Endometrial microvascular endothelial cells (primary cell): Measurements from ENCODE around the gene KRTAP10-12. TPM values are rescaled to one million over a fixed set of nuclear protein-coding genes. Genes with fewer than 3 reads are reported as not detected.

Source experiments
- in situ Hi-C: cut with HindIII; loops from 2 replicates; pipeline ENCODE4 v1.10.0; 2017; ENCODE audit warnings: low sequenced_read_pairs, low pct_unique_long_range_greater_than_20kb; ENCODE audit errors: inconsistent ontology term
- total RNA-seq: library from RNA; depleted of rRNA; stranded (reverse); fragments of >200 nt; gene quantifications from one replicate; pipeline ENCODE4 v1.2.3, GENCODE V29; 2015; ENCODE audit errors: inconsistent ontology term

KRTAP10-12 gene
- total RNA-seq, 1 donor from 2014 or later, result not detected

- in situ Hi-C loops, result no loop called here
Measured at GRCh38 chr21:44694776-44695175, 2.2 kb upstream of the KRTAP10-12 start.

- in situ Hi-C loops, result no loop called here
Measured at GRCh38 chr21:44695184-44695583, 1.8 kb upstream of the KRTAP10-12 start.

- in situ Hi-C loops, result no loop called here
Measured at GRCh38 chr21:44695641-44696040, 1.3 kb upstream of the KRTAP10-12 start.

GRCh38 chr21:44696572-44696971 lies 400 bp upstream of the KRTAP10-12 start:
- in situ Hi-C loops, result no loop called here

GRCh38 chr21:44697811-44698734 lies 1.1 kb downstream of the KRTAP10-12 start:
- in situ Hi-C loops, result no loop called here

- in situ Hi-C loops, result no loop called here
Measured at GRCh38 chr21:44699502-44700001, 2.6 kb downstream of the KRTAP10-12 start.

- in situ Hi-C loops, result no loop called here
Measured at GRCh38 chr21:44700101-44701022, 3.4 kb downstream of the KRTAP10-12 start.

- in situ Hi-C loops, result no loop called here
Measured at GRCh38 chr21:44701023-44701400, 4.0 kb downstream of the KRTAP10-12 start.

- in situ Hi-C loops, result no loop called here
Measured at GRCh38 chr21:44701541-44701940, 4.6 kb downstream of the KRTAP10-12 start.

- in situ Hi-C loops, result no loop called here
Measured at GRCh38 chr21:44702111-44702972, 5.4 kb downstream of the KRTAP10-12 start.

GRCh38 chr21:44702973-44703730 lies 6.2 kb downstream of the KRTAP10-12 start:
- in situ Hi-C loops, result no loop called here

- in situ Hi-C loops, result no loop called here
Measured at GRCh38 chr21:44703731-44704635, 7.0 kb downstream of the KRTAP10-12 start.

GRCh38 chr21:44704636-44705001 lies 7.6 kb downstream of the KRTAP10-12 start:
- in situ Hi-C loops, result no loop called here

- in situ Hi-C loops, result no loop called here
Measured at GRCh38 chr21:44706026-44706705, 9.2 kb downstream of the KRTAP10-12 start.

GRCh38 chr21:44706706-44707581 lies 10.0 kb downstream of the KRTAP10-12 start:
- in situ Hi-C loops, result no loop called here
